AG04450 (cell line): ENCODE data around the gene TNFSF18. TPM values are rescaled to one million over a fixed set of nuclear protein-coding genes. Genes with fewer than 3 reads are reported as not detected.
A peak's percentile ranks its signal among the peaks of the same experiment; 100 is the strongest.

Experiments used
- CTCF ChIA-PET: fragments of 300-600, 350-600 bp; formaldehyde crosslinking; extraction: SDS; loops from one replicate; lab custom pipeline; 2022; ENCODE audit warnings: antibody characterized with exemption, inconsistent platforms; lab: Charles Lee
- POLR2A ChIA-PET: fragments of 350-600 bp; formaldehyde crosslinking; extraction: SDS; loops from one replicate; lab custom pipeline; 2021; ENCODE audit warnings: antibody characterized with exemption, inconsistent platforms; lab: Yijun Ruan, JAX
- DNase-seq: peaks from one replicate; pipeline ENCODE4 v3.0.0-alpha.2; 2011; ENCODE audit warnings: low read depth, low spot score
- H3K27ac ChIP-seq: one replicate; pipeline ENCODE4 v1.5.1; 2012; ENCODE audit warnings: low read depth, low read length, control low read depth
- H3K27me3 ChIP-seq: one replicate; pipeline ENCODE4 v1.6.0; 2012; ENCODE audit warnings: low read length; ENCODE audit not compliant: control insufficient read depth, insufficient read depth
- H3K4me3 ChIP-seq: 2 replicates; pipeline ENCODE4 v1.5.1; 2011; ENCODE audit warnings: mild to moderate bottlenecking, low read depth, low read length, control low read depth
- H3K9me3 ChIP-seq: 2 replicates; pipeline ENCODE4 v1.5.1; 2012; ENCODE audit warnings: low read length; ENCODE audit not compliant: control insufficient read depth, insufficient read depth
- CTCF ChIP-seq: IDR thresholded peaks from 2 replicates; pipeline ENCODE4 v1.5.1; 2011; ENCODE audit warnings: low read depth, low read length, control low read depth, inconsistent platforms
- polyA plus RNA-seq: library from polyadenylated mRNA; depleted of rRNA; stranded (reverse); fragments of >200 nt; gene quantifications from 2 replicates; pipeline ENCODE4 v1.2.3, GENCODE V29; 2011

TNFSF18 gene
- polyA plus RNA-seq, 1 experiment, result 0.86 TPM

GRCh38 chr1:173002891-173003838 lies 47.6 kb downstream of the TNFSF18 start:
- POLR2A ChIA-PET, result interaction anchor here (0.7 kb wide), 1 partner anchor 93 kb away, joined by 8 read pairs; no protein-coding TSS in a partner anchor
- TF ChIP-seq CTCF, result no peak

GRCh38 chr1:172999349-172999748 lies 51.4 kb downstream of the TNFSF18 start:
- ChIA-PET POLR2A (no interaction called here), CTCF (no interaction called here)
- no peak for DNase-seq
- Histone ChIP-seq H3K9me3 (peaks cover 8% of the 10 kb centered on the region), H3K27ac (no peak overlapping the region), H3K4me3 (no peak overlapping the region), H3K27me3 (no peaks in the 10 kb centered on the region)
- TF ChIP-seq CTCF, result no peak

More at GRCh38 chr1:173002891-173003838, 47.6 kb downstream of the TNFSF18 start:
- DNase-seq, result peak; percentile 57
- Histone ChIP-seq H3K9me3 (no peaks in the 10 kb centered on the region), H3K4me3 (no peak overlapping the region), H3K27ac (no peak overlapping the region), H3K27me3 (no peaks in the 10 kb centered on the region)
- CTCF ChIA-PET, result interaction anchor here (0.7 to 0.9 kb wide), 4 partner anchors 28 to 1980 kb away, joined by 3 to 11 read pairs (median 4); no protein-coding TSS in a partner anchor

GRCh38 chr1:172997941-172998361 lies 52.8 kb downstream of the TNFSF18 start:
- POLR2A ChIA-PET, result no interaction called here
- no peaks in the 10 kb centered on the region for H3K27me3 ChIP-seq
- DNase-seq, result no peak
- no peak for TF ChIP-seq CTCF
- H3K27ac ChIP-seq, result no peak overlapping the region
- no peak overlapping the region for H3K4me3 ChIP-seq
- CTCF ChIA-PET, result no interaction called here
- peaks cover 8% of the 10 kb centered on the region for H3K9me3 ChIP-seq

GRCh38 chr1:172993640-172994039 lies 57.1 kb downstream of the TNFSF18 start:
- TF ChIP-seq CTCF, result no peak
- DNase-seq, result peak; percentile 27
- CTCF ChIA-PET, result interaction anchor here (1.5 kb wide), 1 partner anchor 168 kb away, joined by 4 read pairs; no protein-coding TSS in a partner anchor
- H3K4me3 ChIP-seq, result no peak overlapping the region
- peaks cover 8% of the 10 kb centered on the region for H3K9me3 ChIP-seq
- no peaks in the 10 kb centered on the region for H3K27me3 ChIP-seq
- H3K27ac ChIP-seq, result no peak overlapping the region
- POLR2A ChIA-PET, result interaction anchor here (0.5 kb wide), 1 partner anchor 35 kb away, joined by 6 read pairs; no protein-coding TSS in a partner anchor
